NK-92 (cell line): ENCODE measurements around the gene CGB1.
"Not testable (repeated sequence)": the region's sequence is repeated elsewhere in the genome, so short reads cannot be mapped to it uniquely, and the experiment has no call there.

ENCODE experiments used
- DNase-seq: peaks from one replicate; lab custom pipeline; 2025; ENCODE audit not compliant: unreplicated experiment; lab: John Stamatoyannopoulos, UW

The CGB1 gene

DNA sequence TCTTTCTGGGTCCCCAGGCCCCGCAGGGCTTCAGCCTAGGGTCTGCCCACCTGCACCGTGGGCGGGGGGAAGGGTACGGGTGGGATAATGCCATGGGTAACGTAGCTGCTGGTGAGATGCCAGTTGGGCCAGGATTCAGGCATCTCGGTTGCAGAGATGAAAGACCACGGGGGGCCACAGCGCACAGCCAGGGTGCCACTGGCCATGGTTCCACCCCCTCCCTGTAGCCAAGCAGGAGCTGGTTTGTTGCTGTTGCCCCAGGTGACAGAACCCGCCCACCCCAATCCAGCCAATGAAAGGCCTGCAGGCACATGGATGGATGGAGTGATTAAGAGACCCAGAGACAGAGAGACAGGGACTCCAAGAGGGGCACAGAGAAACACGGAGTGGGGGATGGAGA lies 21.9 kb upstream of the CGB1 start:
- no peak for DNase-seq

DNA sequence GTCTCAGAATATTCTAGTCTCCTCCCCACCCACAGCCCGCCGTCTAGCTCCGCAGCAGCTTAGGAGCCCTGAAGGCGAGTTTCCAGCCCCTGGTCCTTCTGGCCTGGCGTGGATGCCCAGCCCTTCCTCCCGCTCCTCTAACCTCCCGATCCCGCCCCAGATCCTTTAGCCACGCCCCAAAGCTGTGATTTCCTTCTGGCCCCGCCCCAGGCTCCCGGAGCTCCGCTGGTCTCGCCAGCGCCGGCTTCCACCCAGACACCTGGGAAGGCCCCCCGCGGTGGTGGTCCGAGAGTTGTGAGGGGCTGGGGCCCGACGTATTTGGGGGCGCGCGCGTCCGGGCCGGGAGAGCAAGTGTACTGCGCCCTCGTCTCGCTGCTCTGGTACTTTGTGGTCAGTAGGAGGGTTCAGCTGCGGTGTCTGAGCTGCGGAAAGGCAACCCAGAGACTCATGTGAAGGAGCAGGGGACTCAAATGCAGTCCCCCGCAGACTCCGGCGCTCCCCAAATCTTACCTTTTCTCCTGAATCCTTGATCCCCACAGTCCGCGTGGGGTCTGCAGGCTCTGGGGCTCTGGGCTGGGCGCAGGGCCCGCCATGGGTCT lies 21.0 kb upstream of the CGB1 start, which contains the start of gene CGB7:
CGB7 (minus strand) TSS at position 114 of the 599 bp plus-strand sequence. CDS start 2,374 bp downstream, outside the sequence.
- no peak for DNase-seq

DNA sequence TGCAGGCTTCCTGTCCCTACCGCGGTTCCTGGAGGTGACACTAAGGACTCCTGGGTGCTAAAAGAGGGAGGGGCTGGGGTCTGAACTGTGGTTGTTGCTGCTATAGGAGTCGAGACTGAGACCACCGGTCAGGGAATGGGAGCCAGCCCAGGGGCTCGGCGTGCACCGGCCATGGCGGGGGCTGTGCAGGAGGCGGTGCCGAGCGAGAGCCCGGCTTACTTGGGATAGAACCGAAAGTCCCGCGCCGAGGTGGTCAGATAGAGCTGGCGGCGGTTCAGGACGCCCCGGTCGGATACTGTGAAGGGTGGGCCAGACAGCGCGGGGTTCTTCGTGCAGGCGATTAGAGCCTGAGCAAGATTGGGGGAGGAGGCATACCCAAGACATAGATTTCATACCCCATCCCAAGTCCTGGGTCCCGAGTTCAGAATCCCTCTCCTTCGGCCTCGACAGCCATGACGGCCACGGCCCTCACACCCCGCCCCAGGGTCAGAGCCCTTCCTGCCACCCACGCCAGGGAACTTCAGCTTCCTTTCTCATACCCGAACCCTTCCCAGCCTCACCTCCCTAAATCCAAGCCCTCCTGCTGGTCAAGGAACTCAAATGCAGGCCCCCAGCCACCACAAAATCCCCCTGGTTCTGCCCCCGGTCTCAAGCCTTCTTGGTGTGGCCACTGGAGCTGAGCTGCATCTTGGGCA lies 20.4 kb upstream of the CGB1 start:
- not testable (repeated sequence) for DNase-seq

DNA sequence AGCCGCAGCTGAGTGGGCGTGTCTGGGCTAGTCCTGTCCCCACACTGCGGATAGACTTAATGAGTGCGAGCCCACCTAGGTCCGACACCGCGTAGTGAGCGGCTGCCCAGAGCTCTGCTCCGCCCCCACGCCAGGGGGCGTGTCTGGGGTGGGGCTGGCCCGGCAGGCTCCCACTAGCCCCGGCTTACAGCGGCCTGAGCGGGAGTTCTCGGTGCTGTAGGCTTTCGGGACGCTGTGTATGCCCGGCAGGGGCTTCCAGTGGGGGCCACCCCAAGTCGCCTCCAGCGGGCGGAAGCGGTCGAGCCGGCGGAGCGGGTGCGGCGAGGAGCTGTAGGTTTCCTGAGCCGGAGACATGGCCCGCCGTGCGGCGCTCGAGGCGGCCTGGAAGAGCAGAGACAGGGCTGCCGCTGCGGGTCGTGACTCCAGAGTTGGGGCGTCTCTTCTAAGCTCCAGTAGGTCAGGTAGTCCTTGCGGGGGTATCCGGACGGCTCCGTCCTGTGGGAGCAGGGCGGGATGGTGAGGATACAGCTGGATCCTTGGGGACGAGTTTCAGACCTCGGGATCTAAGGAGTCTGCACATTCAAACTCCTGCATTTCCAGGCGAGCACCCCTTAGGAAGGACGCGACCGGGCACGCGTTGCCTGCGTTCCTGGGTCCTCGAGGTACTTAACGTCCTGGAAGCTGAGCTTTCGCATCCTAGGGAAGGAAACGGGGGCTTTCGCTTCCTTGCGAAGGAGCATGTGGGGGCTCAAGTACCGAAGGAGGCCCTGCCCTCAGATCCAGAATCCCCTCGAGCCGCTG lies 19.6 kb upstream of the CGB1 start:
- no peak for DNase-seq

DNA sequence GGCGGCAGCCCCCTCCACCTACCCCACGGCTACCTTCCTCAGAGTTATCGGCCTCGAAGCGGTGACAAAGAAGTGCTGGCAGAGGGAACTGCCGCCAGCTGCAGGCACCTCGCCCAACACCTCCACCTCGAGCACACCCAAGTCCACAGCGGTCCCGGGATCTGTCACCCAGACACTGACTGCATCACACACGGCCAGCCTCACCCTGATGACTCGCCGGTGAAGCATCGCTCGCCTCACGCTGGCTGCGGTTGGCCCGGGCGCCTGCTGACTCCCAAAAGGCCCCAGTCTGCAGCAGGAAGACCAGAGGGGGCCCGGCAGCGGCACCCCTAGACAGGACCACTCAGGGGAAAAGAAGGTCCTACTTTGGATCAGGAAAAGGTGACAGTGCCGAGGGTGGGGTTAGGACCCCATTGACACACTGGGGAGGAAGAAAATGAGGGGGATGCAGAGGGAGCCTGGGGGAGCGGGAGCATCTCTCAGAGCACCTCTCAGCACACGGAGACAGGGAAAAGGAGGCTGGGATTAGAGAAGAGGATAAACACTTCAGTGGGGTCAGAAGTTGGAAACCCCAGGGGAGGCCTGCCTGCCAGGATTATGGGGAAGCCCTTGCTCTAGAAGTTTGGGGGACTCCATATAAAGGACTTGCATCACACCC lies 13.8 kb upstream of the CGB1 start:
- not testable (repeated sequence) for DNase-seq

DNA sequence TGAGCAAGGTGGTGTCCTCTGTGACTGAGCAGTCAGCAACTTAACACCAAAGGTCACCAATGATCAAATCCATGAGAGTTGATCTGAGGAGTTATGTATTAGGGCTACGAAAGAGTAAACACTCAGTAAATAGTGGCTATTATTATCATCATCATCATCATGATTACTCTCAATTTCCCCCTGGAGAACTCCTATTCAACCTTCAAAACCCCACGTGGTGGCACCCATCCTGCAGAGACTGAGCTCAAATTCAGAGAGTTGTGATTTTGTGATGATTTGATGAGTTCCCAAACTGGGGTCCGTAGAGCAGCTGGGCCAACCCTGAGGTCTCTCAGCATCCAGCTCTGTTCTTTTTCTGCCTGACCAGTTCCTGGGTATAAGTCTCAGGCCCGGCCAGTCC lies 13.1 kb upstream of the CGB1 start:
- not testable (repeated sequence) for DNase-seq

DNA sequence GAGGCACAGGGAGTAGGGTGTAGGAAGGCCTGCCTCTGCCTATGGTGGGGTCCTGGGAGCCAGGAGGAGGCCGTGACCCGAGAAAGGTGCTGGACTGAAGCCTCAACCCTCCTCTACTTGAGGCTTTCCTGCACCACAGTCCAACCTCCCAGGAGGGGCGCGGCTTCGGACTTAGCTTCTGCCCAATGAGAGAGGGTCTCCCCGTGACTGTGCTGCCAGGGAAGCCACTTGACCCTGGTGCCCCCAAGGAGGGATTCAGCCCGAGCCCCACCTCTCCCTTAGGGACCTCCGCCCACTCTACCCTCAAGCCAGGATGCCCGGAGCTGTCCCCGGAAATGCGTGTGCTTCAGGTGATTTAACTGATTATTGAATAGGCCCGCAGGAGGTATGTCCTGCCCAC lies 12.3 kb upstream of the CGB1 start, which contains the start of gene CGB8:
CGB8 (minus strand) TSS at position 101 of the 400 bp plus-strand sequence. CDS start 372 bp downstream, outside the sequence.
- DNase-seq, result not testable (repeated sequence)

DNA sequence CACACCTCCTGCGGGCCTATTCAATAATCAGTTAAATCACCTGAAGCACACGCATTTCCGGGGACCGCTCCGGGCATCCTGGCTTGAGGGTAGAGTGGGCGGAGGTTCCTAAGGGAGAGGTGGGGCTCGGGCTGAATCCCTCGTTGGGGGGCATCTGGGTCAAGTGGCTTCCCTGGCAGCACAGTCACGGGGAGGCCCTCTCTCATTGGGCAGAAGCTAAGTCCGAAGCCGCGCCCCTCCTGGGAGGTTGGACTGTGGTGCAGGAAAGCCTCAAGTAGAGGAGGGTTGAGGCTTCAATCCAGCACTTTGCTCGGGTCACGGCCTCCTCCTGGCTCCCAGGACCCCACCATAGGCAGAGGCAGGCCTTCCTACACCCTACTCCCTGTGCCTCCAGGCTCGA lies 6.9 kb upstream of the CGB1 start, which contains the start of gene CGB5:
CGB5 (plus strand) TSS at position 301 of the 400 bp plus-strand sequence. CDS start 362 bp downstream, outside the sequence.
- DNase-seq, result not testable (repeated sequence)

DNA sequence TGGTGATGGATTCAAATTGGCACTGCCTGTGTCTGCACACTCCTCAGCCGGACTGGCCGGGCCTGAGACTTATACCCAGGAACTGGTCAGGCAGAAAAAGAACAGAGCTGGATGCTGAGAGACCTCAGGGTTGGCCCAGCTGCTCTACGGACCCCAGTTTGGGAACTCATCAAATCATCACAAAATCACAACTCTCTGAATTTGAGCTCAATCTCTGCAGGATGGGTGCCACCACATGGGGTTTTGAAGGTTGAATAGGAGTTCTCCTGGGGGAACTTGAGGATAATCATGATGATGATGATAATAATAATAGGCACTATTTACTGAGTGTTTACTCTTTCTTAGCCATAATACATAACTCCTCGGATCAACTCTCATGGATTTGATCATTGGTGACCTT lies 6.0 kb upstream of the CGB1 start:
- DNase-seq, result not testable (repeated sequence)

DNA sequence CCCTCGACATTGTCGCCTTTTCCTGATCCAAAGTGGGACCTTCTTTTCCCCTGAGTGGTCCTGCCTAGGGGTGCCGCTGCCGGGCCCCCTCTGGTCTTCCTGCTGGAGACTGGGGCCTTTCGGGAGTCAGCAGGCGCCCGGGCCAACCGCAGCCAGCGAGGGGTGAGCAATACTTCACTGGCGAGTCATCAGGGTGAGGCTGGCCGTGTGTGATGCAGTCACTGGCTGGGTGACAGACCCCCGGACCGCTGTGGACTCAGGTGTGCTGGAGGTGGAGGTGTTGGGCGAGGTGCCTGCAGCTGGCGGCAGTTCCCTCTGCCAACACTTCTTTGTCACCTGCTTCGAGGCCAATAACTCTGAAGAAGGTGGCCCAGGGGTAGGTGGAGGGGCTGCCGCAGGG lies 5.5 kb upstream of the CGB1 start:
- no peak for DNase-seq

DNA sequence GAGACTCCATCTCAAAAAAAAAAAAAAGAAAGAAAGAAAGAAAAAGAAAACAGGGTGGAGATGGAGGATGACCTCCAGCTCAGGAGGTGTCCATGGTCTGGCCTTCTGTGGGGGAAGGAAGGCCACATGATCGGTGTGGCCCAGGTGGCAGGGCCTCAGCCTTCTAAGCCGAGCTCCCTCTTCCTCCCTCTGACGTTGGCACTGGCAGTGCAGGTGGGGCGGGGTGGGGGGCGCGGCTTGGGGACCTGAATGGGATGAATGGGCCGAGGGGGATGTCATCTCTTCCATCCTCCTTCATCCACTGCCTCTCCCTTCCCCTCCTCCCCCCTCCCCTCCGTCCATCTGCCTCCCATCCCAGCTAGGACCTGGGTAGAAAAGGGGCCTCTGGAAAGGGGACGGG lies 3.0 kb upstream of the CGB1 start:
- not testable (repeated sequence) for DNase-seq

DNA sequence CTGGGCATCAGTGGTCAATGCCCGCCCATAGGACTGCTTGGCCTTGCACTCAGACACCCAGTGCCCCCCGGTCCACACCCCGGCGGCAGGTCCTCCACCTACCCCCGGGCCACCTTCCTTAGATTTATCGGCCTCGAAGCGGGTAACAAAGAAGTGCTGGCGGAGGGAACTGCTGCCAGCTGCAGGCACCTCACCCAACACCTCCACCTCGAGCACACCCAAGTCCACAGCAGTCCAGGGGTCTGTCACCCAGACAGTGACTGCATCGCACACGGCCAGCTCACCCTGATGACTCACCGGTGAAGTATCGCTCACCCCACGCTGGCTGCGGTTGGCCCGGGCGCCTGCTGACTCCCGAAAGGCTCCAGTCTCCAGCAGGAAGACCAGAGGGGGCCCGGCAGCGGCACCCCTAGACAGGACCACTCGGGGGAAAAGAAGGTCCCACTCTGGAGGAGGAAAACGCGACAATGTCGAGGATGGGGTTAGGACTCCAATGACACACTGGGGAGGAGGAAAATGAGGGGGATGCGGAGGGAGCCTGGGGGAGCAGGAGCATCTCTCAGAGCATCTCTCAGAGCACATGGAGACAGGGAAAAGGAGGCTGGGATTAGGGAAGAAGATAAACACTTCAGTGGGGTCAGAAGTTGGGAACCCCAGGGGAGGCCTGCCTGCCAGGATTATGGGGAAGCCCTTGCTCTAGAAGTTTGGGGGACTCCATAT lies 2.0 kb upstream of the CGB1 start:
- not testable (repeated sequence) for DNase-seq

DNA sequence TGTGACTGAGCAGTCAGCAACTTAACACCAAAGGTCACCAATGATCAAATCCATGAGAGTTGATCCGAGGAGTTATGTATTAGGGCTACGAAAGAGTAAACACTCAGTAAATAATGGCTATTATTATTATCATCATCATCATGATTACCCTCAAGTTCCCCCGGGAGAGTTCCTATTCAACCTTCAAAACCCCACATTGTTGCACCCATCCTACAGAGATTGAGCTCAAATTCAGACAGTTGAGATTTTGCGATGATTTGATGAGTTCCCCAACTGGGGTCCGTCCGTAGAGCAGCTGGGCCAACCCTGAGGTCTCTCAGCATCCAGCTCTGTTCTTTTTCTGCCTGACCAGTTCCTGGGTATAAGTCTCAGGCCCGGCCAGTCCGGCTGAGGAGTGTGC lies 1.4 kb upstream of the CGB1 start:
- not testable (repeated sequence) for DNase-seq

DNA sequence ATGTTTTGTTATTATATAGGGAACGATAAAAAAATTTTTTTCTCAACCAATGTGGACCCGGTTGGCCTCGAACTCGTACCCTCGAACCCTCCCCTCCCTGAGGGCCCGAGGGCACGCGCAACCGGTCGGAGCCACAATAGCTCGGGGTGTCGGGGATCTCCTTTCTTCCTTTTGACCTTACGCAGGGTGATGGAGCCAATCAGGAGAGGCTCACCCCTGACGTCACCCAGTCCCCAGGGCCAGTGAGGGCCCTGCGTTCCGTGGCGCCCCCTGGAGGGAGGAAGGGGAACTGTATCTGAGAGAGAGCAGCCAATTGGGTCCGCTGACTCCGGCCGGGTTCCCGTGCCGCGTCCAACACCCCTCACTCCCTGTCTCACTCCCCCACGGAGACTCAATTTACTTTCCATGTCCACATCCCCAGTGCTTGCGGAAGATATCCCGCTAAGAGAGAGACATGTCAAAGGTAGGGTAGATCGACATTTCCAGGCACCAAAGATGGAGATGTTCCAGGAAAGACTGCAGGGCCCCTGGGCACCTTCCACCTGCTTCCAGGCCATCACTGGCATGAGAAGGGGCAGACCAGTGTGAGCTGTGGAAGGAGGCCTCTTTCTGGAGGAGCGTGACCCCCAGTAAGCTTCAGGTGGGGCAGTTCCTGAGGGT lies 4.9 kb downstream of the CGB1 start, which contains the start of gene CGB2:
CGB2 (plus strand) TSS at position 249 of the 660 bp plus-strand sequence; CDS start at position 455, 206 bp downstream.
- DNase-seq, result not testable (repeated sequence)

DNA sequence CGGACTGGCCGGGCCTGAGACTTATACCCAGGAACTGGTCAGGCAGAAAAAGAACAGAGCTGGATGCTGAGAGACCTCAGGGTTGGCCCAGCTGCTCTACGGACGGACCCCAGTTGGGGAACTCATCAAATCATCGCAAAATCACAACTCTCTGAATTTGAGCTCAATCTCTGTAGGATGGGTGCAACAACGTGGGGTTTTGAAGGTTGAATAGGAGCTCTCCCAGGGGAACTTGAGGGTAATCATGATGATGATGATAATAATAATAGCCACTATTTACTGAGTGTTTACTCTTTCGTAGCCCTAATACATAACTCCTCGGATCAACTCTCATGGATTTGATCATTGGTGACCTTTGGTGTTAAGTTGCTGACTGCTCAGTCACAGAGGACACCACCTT lies 6.4 kb downstream of the CGB1 start:
- DNase-seq, result not testable (repeated sequence)

DNA sequence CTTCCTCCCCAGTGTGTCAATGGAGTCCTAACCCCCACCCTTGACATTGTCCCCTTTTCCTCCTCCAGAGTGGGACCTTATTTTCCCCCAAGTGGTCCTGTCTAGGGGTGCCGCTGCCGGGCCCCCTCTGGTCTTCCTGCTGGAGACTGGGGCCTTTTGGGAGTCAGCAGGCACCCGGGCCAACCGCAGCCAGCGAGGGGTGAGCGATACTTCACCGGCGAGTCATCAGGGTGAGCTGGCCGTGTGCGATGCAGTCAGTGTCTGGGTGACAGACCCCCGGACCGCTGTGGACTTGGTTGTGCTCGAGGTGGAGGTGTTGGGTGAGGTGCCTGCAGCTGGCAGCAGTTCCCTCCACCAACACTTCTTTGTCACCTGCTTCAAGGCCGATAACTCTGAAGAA lies 6.9 kb downstream of the CGB1 start:
- not testable (repeated sequence) for DNase-seq

DNA sequence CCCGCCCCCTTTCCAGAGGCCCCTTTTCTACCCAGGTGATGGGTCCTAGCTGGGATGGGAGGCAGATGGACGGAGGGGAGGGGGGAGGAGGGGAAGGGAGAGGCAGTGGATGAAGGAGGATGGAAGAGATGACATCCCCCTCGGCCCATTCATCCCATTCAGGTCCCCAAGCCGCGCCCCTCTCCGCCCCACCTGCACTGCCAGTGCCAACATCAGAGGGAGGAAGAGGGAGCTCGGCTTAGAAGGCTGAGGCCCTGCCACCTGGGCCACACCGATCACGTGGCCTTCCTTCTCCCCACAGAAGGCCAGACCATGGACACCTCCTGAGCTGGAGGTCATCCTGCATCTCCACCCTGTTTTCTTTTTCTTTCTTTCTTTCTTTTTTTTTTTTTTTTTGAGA lies 8.0 kb downstream of the CGB1 start:
- not testable (repeated sequence) for DNase-seq

DNA sequence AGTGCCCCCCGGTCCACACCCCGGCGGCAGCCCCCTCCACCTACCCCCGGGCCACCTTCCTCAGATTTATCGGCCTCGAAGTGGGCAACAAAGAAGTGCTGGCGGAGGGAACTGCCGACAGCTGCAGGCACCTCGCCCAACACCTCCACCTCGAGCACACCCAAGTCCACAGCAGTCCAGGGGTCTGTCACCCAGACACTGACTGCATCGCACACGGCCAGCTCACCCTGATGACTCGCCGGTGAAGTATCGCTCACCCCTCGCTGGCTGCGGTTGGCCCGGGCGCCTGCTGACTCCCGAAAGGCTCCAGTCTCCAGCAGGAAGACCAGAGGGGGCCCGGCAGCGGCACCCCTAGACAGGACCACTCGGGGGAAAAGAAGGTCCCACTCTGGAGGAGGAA lies 11.1 kb downstream of the CGB1 start:
- DNase-seq, result not testable (repeated sequence)

DNA sequence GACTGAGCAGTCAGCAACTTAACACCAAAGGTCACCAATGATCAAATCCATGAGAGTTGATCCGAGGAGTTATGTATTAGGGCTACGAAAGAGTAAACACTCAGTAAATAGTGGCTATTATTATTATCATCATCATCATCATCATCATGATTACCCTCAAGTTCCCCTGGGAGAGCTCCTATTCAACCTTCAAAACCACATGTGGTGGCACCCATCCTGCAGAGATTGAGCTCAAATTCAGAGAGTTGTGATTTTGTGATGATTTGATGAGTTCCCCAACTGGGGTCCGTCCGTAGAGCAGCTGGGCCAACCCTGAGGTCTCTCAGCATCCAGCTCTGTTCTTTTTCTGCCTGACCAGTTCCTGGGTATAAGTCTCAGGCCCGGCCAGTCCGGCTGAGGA lies 11.6 kb downstream of the CGB1 start:
- DNase-seq, result not testable (repeated sequence)

DNA sequence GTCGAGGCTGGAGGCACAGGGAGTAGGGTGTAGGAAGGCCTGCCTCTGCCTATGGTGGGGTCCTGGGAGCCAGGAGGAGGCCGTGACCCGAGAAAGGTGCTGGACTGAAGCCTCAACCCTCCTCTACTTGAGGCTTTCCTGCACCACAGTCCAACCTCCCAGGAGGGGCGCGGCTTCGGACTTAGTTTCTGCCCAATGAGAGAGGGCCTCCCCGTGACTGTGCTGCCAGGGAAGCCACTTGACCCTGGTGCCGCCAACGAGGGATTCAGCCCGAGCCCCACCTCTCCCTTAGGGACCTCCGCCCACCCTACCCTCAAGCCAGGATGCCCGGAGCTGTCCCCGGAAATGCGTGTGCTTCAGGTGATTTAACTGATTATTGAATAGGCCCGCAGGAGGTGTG lies 12.5 kb downstream of the CGB1 start, which contains the start of gene CGB3:
CGB3 (minus strand) TSS at position 101 of the 400 bp plus-strand sequence. CDS start 362 bp downstream, outside the sequence.
- DNase-seq, result not testable (repeated sequence)
